SK-N-SH (cell line): Measurements from ENCODE around the gene GALM. TPM values are rescaled to one million over a fixed set of nuclear protein-coding genes. Genes with fewer than 3 reads are reported as not detected.

Experiments used
- CTCF ChIA-PET: fragments of 300-600, 350-600 bp; formaldehyde crosslinking; extraction: SDS; loops from one replicate; lab custom pipeline; 2021; lab: Yijun Ruan, JAX
- POLR2A ChIA-PET: fragments of 350-600 bp; sonication (Branson Sonifier 250); formaldehyde crosslinking; extraction: SDS; loops from one replicate; lab custom pipeline; 2020; ENCODE audit warnings: antibody characterized with exemption, inconsistent platforms; lab: Yijun Ruan, JAX
- DNase-seq: peaks from one replicate; pipeline ENCODE4 v3.0.0; 2012
- H2AFZ ChIP-seq: fragments of 200-600 bp; sonication (generic); 2 replicates; pipeline ENCODE4 v1.8.1; 2016; ENCODE audit warnings: antibody characterized with exemption, mild to moderate bottlenecking, low read depth
- H3F3A ChIP-seq: fragments of 200-600 bp; sonication (generic); replicated peaks from 2 replicates; pipeline ENCODE3; 2016; ENCODE audit warnings: antibody characterized with exemption, mild to moderate bottlenecking; ENCODE audit not compliant: insufficient read depth
- H3K27ac ChIP-seq, 2 experiments: fragments of 200-500 bp in 1 of 2; fragments of 200-600 bp in 1 of 2; sonication (Bioruptor generic) in 1 of 2; sonication (generic), shearing (Covaris generic) in 1 of 2; 2 replicates each; pipeline versions ENCODE4 v1.5.1 to v1.6.1; 2014 to 2016; ENCODE audit warnings: low read depth in 2 of 2, inconsistent platforms in 1 of 2, low read length in 1 of 2, mild to moderate bottlenecking in 1 of 2, mixed read lengths in 1 of 2
- H3K27me3 ChIP-seq: fragments of 200-600 bp; sonication (generic), shearing (Covaris generic); 2 replicates; pipeline ENCODE4 v1.6.1; 2016; ENCODE audit warnings: mixed run types; ENCODE audit not compliant: insufficient read depth
- H3K36me3 ChIP-seq, 2 experiments: fragments of 200-500 bp in 1 of 2; fragments of 200-600 bp in 1 of 2; sonication (Bioruptor generic) in 1 of 2; sonication (generic) in 1 of 2; replicated peaks in 1 of 2; 2 replicates each; pipeline versions ENCODE3 to v1.5.1; 2014 to 2016; ENCODE audit warnings: low read length in 1 of 2, mild to moderate bottlenecking in 1 of 2; ENCODE audit not compliant: insufficient read depth in 2 of 2, control insufficient read depth in 1 of 2
- H3K4me1 ChIP-seq, 2 experiments: fragments of 200-500 bp in 1 of 2; fragments of 200-600 bp in 1 of 2; sonication (Bioruptor generic) in 1 of 2; sonication (generic), shearing (Covaris generic) in 1 of 2; 2 replicates each; pipeline versions ENCODE4 v1.5.1 to v1.6.1; 2014 to 2016; ENCODE audit warnings: low read depth in 1 of 2, low read length in 1 of 2, mixed run types in 1 of 2; ENCODE audit not compliant: insufficient read depth in 2 of 2, control insufficient read depth in 1 of 2
- H3K4me2 ChIP-seq: fragments of 200-600 bp; sonication (generic), shearing (Covaris generic); 2 replicates; pipeline ENCODE4 v1.6.1; 2017; ENCODE audit warnings: mixed run types
- H3K4me3 ChIP-seq, 2 experiments: fragments of 200-500 bp in 1 of 2; fragments of 200-600 bp in 1 of 2; sonication (Bioruptor generic) in 1 of 2; sonication (generic), shearing (Covaris generic) in 1 of 2; 2 replicates each; pipeline versions ENCODE4 v1.5.1 to v1.8.1; 2014 to 2016; ENCODE audit warnings: low read depth in 2 of 2, inconsistent platforms in 1 of 2, low read length in 1 of 2, mild to moderate bottlenecking in 1 of 2, mixed read lengths in 1 of 2, moderate library complexity in 1 of 2
- H3K79me2 ChIP-seq: fragments of 200-600 bp; sonication (generic); 2 replicates; pipeline ENCODE4 v1.8.1; 2017; ENCODE audit warnings: mild to moderate bottlenecking; ENCODE audit not compliant: insufficient read depth
- H3K9ac ChIP-seq: fragments of 200-600 bp; sonication (generic); 2 replicates; pipeline ENCODE4 v1.6.1; 2017; ENCODE audit warnings: mixed run types
- H3K9me2 ChIP-seq: fragments of 200-600 bp; sonication (generic); 2 replicates; pipeline ENCODE4 v1.6.1; 2017; ENCODE audit warnings: mixed run types
- H3K9me3 ChIP-seq: fragments of 200-600 bp; sonication (generic); 2 replicates; pipeline ENCODE4 v1.6.1; 2017; ENCODE audit warnings: mixed run types, mild to moderate bottlenecking, moderate library complexity
- H4K20me1 ChIP-seq: fragments of 200-600 bp; sonication (generic); 2 replicates; pipeline ENCODE4 v1.6.1; 2017; ENCODE audit warnings: mild to moderate bottlenecking, mixed run types; ENCODE audit not compliant: insufficient read depth
- CHD2 ChIP-seq: fragments of 150-350 bp; IDR thresholded peaks from 2 replicates; pipeline ENCODE4 v1.6.1; 2018; ENCODE audit warnings: low read length; ENCODE audit not compliant: partially characterized antibody
- ELF1 ChIP-seq: IDR thresholded peaks from 2 replicates; pipeline ENCODE4 v1.4.0; 2012
- EZH2phosphoT487 ChIP-seq: fragments of 200-600 bp; sonication (generic); IDR thresholded peaks from 2 replicates; pipeline ENCODE4 v1.6.1; 2017; ENCODE audit warnings: low read depth, mixed run types, mild to moderate bottlenecking, antibody characterized with exemption, moderate library complexity, borderline replicate concordance
- FOSL2 ChIP-seq: IDR thresholded peaks from 2 replicates; pipeline ENCODE4 v1.4.0; 2012; ENCODE audit warnings: low read depth, mild to moderate bottlenecking, moderate library complexity, borderline replicate concordance
- FOXM1 ChIP-seq: IDR thresholded peaks from 2 replicates; pipeline ENCODE4 v1.4.0; 2012; ENCODE audit warnings: low read depth, mild to moderate bottlenecking
- GATA2 ChIP-seq: sonication (generic); formaldehyde crosslinking; IDR thresholded peaks from 2 replicates; pipeline ENCODE4 v1.5.0; 2020; ENCODE audit warnings: mild to moderate bottlenecking, missing genetic modification reagents
- JUND ChIP-seq: IDR thresholded peaks from 2 replicates; pipeline ENCODE4 v1.4.0; 2012
- MEF2A ChIP-seq: IDR thresholded peaks from 2 replicates; pipeline ENCODE4 v1.4.0; 2012; ENCODE audit warnings: low read depth, borderline replicate concordance
- NFIC ChIP-seq: IDR thresholded peaks from 2 replicates; pipeline ENCODE4 v1.4.0; 2012; ENCODE audit warnings: borderline replicate concordance
- RAD21 ChIP-seq: IDR thresholded peaks from 2 replicates; pipeline ENCODE4 v1.6.1; 2012; ENCODE audit warnings: mild to moderate bottlenecking, low read length
- REST ChIP-seq: IDR thresholded peaks from 2 replicates; pipeline ENCODE4 v1.6.1; 2012; ENCODE audit warnings: mild to moderate bottlenecking, low read depth, low read length, moderate library complexity
- RXRA ChIP-seq: IDR thresholded peaks from 2 replicates; pipeline ENCODE4 v1.4.0; 2012; ENCODE audit warnings: low read depth, mild to moderate bottlenecking, borderline replicate concordance
- SMC3 ChIP-seq: IDR thresholded peaks from 2 replicates; pipeline ENCODE4 v1.6.1; 2012; ENCODE audit warnings: low read depth, low read length, improper control_type of control experiment
- TCF12 ChIP-seq: IDR thresholded peaks from 2 replicates; pipeline ENCODE4 v1.4.0; 2012
- USF1 ChIP-seq: IDR thresholded peaks from 2 replicates; pipeline ENCODE4 v1.4.0; 2012; ENCODE audit warnings: low read depth, borderline replicate concordance
- YY1 ChIP-seq: IDR thresholded peaks from 2 replicates; pipeline ENCODE4 v1.4.0; 2012; ENCODE audit warnings: low read depth, mild to moderate bottlenecking
- WGBS: methylation state at CpG from one replicate; pipeline ENCODE4 v1.1.6; 2017; ENCODE audit warnings: low lambda C conversion rate; 5-methylcytosine and 5-hydroxymethylcytosine counted together
- polyA plus RNA-seq, 3 experiments: library from polyadenylated mRNA; depleted of rRNA; stranded (reverse); fragments of >200 nt; gene quantifications; 2 replicates each; pipeline ENCODE4 v1.2.3, GENCODE V29; 2012
- TF ChIP-seq, protein P1 (sequence below): IDR thresholded peaks from 2 replicates; pipeline ENCODE4; 2012
- TF ChIP-seq, protein P2 (sequence below): fragments of 200-600 bp; sonication (generic); IDR thresholded peaks from 2 replicates; pipeline ENCODE4 v1.6.1; 2017; ENCODE audit warnings: antibody characterized with exemption, mild to moderate bottlenecking, moderate library complexity
- TF ChIP-seq, protein P3 (sequence below): IDR thresholded peaks from 2 replicates; pipeline ENCODE4 v1.4.0; 2012; ENCODE audit warnings: low read depth, borderline replicate concordance

Gene GALM
- polyA plus RNA-seq, 1 of the 3 experiments (the other 2 are of a cell fraction) = 17.9 TPM

DNA sequence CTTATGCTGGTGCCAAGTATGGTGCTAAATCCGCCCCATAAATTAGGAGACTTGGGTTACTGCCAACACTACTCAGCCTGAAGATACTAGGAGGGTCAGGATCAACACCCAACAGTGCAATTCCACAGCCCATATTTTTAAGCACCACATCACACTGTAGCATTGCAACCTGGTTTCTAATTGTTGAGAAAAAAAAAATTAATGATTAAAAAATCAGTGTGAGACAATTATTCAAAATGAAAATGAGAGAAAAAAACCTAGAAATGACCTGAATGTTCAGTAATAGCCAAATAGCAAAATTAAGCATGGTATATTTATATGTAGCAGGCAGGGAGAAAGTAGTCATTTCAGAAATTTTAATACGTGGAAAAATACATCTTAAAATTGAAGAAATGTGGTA is 33.9 kb upstream of the GALM start:
- POLR2A ChIA-PET = no interaction called here
- 82% methylated on average over 2 of the region's 2 CpGs for WGBS

More for the DNA sequence above, 33.9 kb upstream of the GALM start:
- H3K27me3 ChIP-seq = no peaks in the 10 kb centered on the region
- no peaks in the 10 kb centered on the region for H4K20me1 ChIP-seq
- H2AFZ ChIP-seq = no peak overlapping the region
- H3K4me1 ChIP-seq = peaks cover 0 to 10% of the 10 kb centered on the region in 2 experiments; a peak in 2 of 4 replicates
- no peaks in the 10 kb centered on the region for H3K9me3 ChIP-seq
- H3F3A ChIP-seq = peaks cover 10% of the 10 kb centered on the region
- H3K27ac ChIP-seq = no peak overlapping the region
- H3K4me2 ChIP-seq = no peak overlapping the region
- H3K36me3 ChIP-seq = no peaks in the 10 kb centered on the region
- DNase-seq = no peak
- CTCF ChIA-PET = no interaction called here
- H3K9me2 ChIP-seq = no peaks in the 10 kb centered on the region
- H3K9ac ChIP-seq = no peak overlapping the region
- TF ChIP-seq TCF12 (no peak), CHD2 (no peak), FOXM1 (no peak), RAD21 (no peak), USF1 (no peak), NFIC (no peak), REST (no peak), YY1 (no peak), FOSL2 (no peak), SMC3 (no peak), MEF2A (no peak), EZH2phosphoT487 (no peak), JUND (no peak), RXRA (no peak), GATA2 (CRISPR knock-in tag) (no peak), ELF1 (no peak)
- TF ChIP-seq, protein P1, sequence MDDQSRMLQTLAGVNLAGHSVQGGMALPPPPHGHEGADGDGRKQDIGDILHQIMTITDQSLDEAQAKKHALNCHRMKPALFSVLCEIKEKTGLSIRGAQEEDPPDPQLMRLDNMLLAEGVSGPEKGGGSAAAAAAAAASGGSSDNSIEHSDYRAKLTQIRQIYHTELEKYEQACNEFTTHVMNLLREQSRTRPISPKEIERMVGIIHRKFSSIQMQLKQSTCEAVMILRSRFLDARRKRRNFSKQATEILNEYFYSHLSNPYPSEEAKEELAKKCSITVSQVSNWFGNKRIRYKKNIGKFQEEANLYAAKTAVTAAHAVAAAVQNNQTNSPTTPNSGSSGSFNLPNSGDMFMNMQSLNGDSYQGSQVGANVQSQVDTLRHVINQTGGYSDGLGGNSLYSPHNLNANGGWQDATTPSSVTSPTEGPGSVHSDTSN = no peak
- TF ChIP-seq, protein P2, sequence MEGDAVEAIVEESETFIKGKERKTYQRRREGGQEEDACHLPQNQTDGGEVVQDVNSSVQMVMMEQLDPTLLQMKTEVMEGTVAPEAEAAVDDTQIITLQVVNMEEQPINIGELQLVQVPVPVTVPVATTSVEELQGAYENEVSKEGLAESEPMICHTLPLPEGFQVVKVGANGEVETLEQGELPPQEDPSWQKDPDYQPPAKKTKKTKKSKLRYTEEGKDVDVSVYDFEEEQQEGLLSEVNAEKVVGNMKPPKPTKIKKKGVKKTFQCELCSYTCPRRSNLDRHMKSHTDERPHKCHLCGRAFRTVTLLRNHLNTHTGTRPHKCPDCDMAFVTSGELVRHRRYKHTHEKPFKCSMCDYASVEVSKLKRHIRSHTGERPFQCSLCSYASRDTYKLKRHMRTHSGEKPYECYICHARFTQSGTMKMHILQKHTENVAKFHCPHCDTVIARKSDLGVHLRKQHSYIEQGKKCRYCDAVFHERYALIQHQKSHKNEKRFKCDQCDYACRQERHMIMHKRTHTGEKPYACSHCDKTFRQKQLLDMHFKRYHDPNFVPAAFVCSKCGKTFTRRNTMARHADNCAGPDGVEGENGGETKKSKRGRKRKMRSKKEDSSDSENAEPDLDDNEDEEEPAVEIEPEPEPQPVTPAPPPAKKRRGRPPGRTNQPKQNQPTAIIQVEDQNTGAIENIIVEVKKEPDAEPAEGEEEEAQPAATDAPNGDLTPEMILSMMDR = no peak
- TF ChIP-seq, protein P3, sequence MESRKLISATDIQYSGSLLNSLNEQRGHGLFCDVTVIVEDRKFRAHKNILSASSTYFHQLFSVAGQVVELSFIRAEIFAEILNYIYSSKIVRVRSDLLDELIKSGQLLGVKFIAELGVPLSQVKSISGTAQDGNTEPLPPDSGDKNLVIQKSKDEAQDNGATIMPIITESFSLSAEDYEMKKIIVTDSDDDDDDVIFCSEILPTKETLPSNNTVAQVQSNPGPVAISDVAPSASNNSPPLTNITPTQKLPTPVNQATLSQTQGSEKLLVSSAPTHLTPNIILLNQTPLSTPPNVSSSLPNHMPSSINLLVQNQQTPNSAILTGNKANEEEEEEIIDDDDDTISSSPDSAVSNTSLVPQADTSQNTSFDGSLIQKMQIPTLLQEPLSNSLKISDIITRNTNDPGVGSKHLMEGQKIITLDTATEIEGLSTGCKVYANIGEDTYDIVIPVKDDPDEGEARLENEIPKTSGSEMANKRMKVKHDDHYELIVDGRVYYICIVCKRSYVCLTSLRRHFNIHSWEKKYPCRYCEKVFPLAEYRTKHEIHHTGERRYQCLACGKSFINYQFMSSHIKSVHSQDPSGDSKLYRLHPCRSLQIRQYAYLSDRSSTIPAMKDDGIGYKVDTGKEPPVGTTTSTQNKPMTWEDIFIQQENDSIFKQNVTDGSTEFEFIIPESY = no peak
- no peaks in the 10 kb centered on the region for H3K79me2 ChIP-seq
- H3K4me3 ChIP-seq = no peak overlapping the region
